ENCODE results near the gene SELENOS.

The SELENOS gene

GRCh38 chr15:101277038-101277822 is at the start of gene SELENOS:
SELENOS (minus strand) TSS chr15:101277485; CDS start chr15:101277417, 68 bp downstream.
- peak; percentile 71 for DNase-seq

- no peak for DNase-seq
These were observed 49.3 kb upstream of the SELENOS start for GRCh38 chr15:101326462-101327146.

- no peak for DNase-seq
These were observed 48.7 kb upstream of the SELENOS start for GRCh38 chr15:101326026-101326315.

- DNase-seq = no peak
These were observed 48.2 kb upstream of the SELENOS start for GRCh38 chr15:101325263-101326025.

GRCh38 chr15:101324524-101325177 is 47.4 kb upstream of the SELENOS start:
- no peak for DNase-seq

GRCh38 chr15:101323793-101324523 is 46.7 kb upstream of the SELENOS start:
- no peak for DNase-seq

- no peak for DNase-seq
These were observed 45.7 kb upstream of the SELENOS start for GRCh38 chr15:101322854-101323477.

- no peak for DNase-seq
These were observed 44.9 kb upstream of the SELENOS start for GRCh38 chr15:101322016-101322695.

- DNase-seq = no peak
These were observed 43.3 kb upstream of the SELENOS start for GRCh38 chr15:101320501-101321052.

- DNase-seq = no peak
These were observed 41.6 kb upstream of the SELENOS start for GRCh38 chr15:101318839-101319238.

- DNase-seq = no peak
These were observed 41.0 kb upstream of the SELENOS start for GRCh38 chr15:101318147-101318819.

- DNase-seq = no peak
These were observed 40.1 kb upstream of the SELENOS start for GRCh38 chr15:101317336-101317872.

GRCh38 chr15:101316529-101316928 is 39.2 kb upstream of the SELENOS start:
- no peak for DNase-seq

GRCh38 chr15:101315736-101316135 is 38.5 kb upstream of the SELENOS start:
- DNase-seq = no peak

- no peak for DNase-seq
These were observed 37.2 kb upstream of the SELENOS start for GRCh38 chr15:101314336-101315125.

- no peak for DNase-seq
These were observed 35.9 kb upstream of the SELENOS start for GRCh38 chr15:101313041-101313761.

- no peak for DNase-seq
These were observed 33.2 kb upstream of the SELENOS start for GRCh38 chr15:101310508-101310907.

GRCh38 chr15:101310161-101310480 is 32.8 kb upstream of the SELENOS start:
- no peak for DNase-seq
